Colonic mucosa (tissue), 4 donors: ENCODE data around the gene SLC1A7. TPM values are rescaled to one million over a fixed set of nuclear protein-coding genes. Genes with fewer than 3 reads are reported as not detected.

Experiments
- DNase-seq: peaks from one replicate; pipeline ENCODE4 v3.0.0-alpha.2; 2020
- H3K27ac ChIP-seq: fragments of 200-600 bp; one replicate; pipeline ENCODE4 v1.8.0; 2021
- H3K27me3 ChIP-seq: fragments of 200-600 bp; one replicate; pipeline ENCODE4 v1.8.0; 2021
- H3K36me3 ChIP-seq: fragments of 200-600 bp; one replicate; pipeline ENCODE4 v1.8.0; 2021
- H3K4me1 ChIP-seq: fragments of 200-600 bp; one replicate; pipeline ENCODE4 v1.8.0; 2021; ENCODE audit warnings: mild to moderate bottlenecking
- H3K4me3 ChIP-seq: fragments of 200-600 bp; one replicate; pipeline ENCODE4 v1.8.0; 2021
- H3K9ac ChIP-seq, 2 donors: one replicate each; pipeline ENCODE4 v1.7.0; 2013; ENCODE audit warnings: control low read depth in 2 of 2, low read depth in 2 of 2, low read length in 2 of 2
- H3K9me3 ChIP-seq: fragments of 200-600 bp; one replicate; pipeline ENCODE4 v1.8.0; 2021
- CTCF ChIP-seq: fragments of 200-600 bp; IDR thresholded peaks from one replicate; pipeline ENCODE4 v1.8.0; 2022; ENCODE audit warnings: antibody characterized with exemption, mild to moderate bottlenecking
- intact Hi-C: fragments of 100-400 bp; cut with DNase I; formaldehyde crosslinking; loops from one replicate; pipeline ENCODE4 v1.14.1; 2022
- total RNA-seq, 2 donors: library from RNA; stranded (reverse); fragmentation: NEBNext Ultra II Directional in 1 of 2; extraction: Animal tissue kit (Norgen Biotek cat#: 25700) in 1 of 2; gene quantifications; one replicate each; pipeline ENCODE4 v1.2.1, GENCODE V29; 2021
- donor health status: healthy.
- donor health status: DM: no; HTN: no; CAD: no.
- donor health status: DM: no; HTN: no; CAD: no.

The SLC1A7 gene
- total RNA-seq, 2 donors from 2014 or later, result 0.50 to 1.1 TPM

GRCh38 chr1:53114581-53115400, 27.6 kb downstream of the SLC1A7 start:
- Histone ChIP-seq H3K27ac (no peak overlapping the region), H3K36me3 (no peaks in the 10 kb centered on the region), H3K4me3 (no peak overlapping the region), H3K4me1 (no peaks in the 10 kb centered on the region), H3K9me3 (no peaks in the 10 kb centered on the region), H3K9ac (no peak overlapping the region), H3K27me3 (no peaks in the 10 kb centered on the region)
- intact Hi-C loops, result no loop called here
- no peak for DNase-seq
- no peak for TF ChIP-seq CTCF

- Histone ChIP-seq H3K4me1 (no peaks in the 10 kb centered on the region), H3K4me3 (no peak overlapping the region), H3K27me3 (no peaks in the 10 kb centered on the region), H3K9me3 (no peaks in the 10 kb centered on the region), H3K36me3 (no peaks in the 10 kb centered on the region), H3K27ac (no peak overlapping the region), H3K9ac (no peak overlapping the region)
- TF ChIP-seq CTCF, result no peak
- intact Hi-C loops, result no loop called here
- no peak for DNase-seq
These were observed 28.3 kb downstream of the SLC1A7 start for GRCh38 chr1:53114090-53114489.

GRCh38 chr1:53112861-53113260, 29.6 kb downstream of the SLC1A7 start:
- Histone ChIP-seq H3K9me3 (no peaks in the 10 kb centered on the region), H3K36me3 (no peaks in the 10 kb centered on the region), H3K27ac (no peak overlapping the region), H3K9ac (no peak overlapping the region), H3K4me1 (no peaks in the 10 kb centered on the region), H3K27me3 (no peaks in the 10 kb centered on the region), H3K4me3 (no peak overlapping the region)
- intact Hi-C loops, result no loop called here
- no peak for TF ChIP-seq CTCF
- DNase-seq, result no peak

- no peak overlapping the region for H3K9ac ChIP-seq
- intact Hi-C loops, result no loop called here
- no peaks in the 10 kb centered on the region for H3K27me3 ChIP-seq
- no peaks in the 10 kb centered on the region for H3K4me1 ChIP-seq
- no peak for TF ChIP-seq CTCF
- no peaks in the 10 kb centered on the region for H3K9me3 ChIP-seq
- H3K4me3 ChIP-seq, result no peak overlapping the region
- no peaks in the 10 kb centered on the region for H3K36me3 ChIP-seq
- DNase-seq, result no peak
- no peak overlapping the region for H3K27ac ChIP-seq
These were observed 30.1 kb downstream of the SLC1A7 start for GRCh38 chr1:53112271-53112774.

GRCh38 chr1:53111693-53112092, 30.7 kb downstream of the SLC1A7 start:
- Histone ChIP-seq H3K9me3 (no peaks in the 10 kb centered on the region), H3K27ac (no peak overlapping the region), H3K27me3 (no peaks in the 10 kb centered on the region), H3K4me1 (no peaks in the 10 kb centered on the region), H3K36me3 (no peaks in the 10 kb centered on the region), H3K4me3 (no peak overlapping the region), H3K9ac (no peak overlapping the region)
- no peak for DNase-seq
- intact Hi-C loops, result no loop called here
- no peak for TF ChIP-seq CTCF
